HG02981 (cell line): Measurements from ENCODE around the gene RPS6KL1.

Experiments
- ATAC-seq: cut with Tn5 transposase; IDR thresholded peaks from one replicate; pipeline ENCODE4 v1.9.1; 2021; ENCODE audit warnings: mild to moderate bottlenecking, moderate library complexity; ENCODE audit not compliant: unreplicated experiment

Gene RPS6KL1

GRCh38 chr14:74890262-74890661, 32.8 kb downstream of the RPS6KL1 start:
- ATAC-seq = no peak

DNA sequence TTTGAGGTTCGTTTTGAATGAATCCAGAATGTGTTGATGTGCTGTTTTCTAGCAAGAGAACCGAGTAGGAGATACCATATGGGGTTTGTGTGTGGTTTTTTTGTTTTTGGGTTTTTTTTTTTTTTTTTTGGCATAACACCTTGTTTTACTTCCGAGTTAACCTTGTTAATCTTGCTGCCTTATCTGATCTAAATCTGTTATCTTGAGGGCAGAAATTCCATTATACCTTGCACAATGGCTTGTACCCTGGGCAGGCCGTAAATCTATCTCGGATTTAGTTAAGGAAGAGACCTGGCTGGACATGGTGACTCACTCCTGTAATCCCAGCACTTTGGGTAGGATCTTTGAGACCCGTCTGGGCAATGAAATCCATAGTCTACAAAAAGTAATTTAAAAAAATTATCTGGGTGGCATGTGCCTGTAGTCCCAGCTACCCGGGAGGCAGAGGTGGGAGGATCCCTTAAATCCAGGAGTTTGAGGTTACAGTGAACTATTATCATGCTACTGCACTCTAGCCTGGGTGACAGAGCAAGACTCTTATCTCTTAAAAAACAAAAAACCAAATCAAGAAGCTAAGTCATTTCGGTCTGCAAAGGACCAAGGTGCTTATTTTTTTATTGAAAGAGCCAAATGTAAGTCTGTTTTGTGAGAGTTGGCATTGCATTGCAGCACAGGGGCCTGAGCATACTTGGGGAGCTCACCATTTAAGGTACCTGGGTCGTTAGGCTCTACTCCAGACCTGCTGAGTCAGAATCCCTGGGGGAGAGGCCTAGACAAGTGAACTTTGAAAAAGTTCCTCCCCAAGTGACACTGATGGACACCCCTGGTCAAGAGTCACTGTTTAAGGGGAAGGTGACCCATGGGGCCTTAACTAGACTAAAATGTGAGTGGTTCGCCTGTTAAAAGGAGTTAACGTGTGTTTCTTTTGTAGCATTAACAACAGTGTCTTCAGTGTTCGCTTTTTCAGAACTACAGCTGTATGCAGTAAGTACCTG, 34.6 kb downstream of the RPS6KL1 start:
- no peak for ATAC-seq

DNA sequence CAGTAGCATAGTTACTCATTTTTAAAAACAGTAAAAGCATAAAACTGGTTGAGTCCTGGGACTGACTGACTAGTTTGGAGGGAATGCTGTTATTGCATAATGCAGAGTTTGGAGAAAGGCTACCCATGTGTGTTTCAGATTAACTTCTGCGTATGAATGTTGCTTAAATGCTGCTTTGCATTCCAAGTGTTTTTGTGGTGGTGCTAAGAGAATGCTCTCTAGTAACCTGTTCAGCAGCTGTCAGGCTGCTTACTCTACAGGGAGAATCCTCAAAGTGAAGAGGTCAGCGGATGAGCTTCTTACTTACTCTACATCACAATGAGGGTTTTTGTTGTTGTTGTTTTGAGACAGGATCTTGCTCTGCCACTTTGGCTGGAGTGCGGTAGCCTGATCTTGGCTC, 37.1 kb downstream of the RPS6KL1 start:
- no peak for ATAC-seq

DNA sequence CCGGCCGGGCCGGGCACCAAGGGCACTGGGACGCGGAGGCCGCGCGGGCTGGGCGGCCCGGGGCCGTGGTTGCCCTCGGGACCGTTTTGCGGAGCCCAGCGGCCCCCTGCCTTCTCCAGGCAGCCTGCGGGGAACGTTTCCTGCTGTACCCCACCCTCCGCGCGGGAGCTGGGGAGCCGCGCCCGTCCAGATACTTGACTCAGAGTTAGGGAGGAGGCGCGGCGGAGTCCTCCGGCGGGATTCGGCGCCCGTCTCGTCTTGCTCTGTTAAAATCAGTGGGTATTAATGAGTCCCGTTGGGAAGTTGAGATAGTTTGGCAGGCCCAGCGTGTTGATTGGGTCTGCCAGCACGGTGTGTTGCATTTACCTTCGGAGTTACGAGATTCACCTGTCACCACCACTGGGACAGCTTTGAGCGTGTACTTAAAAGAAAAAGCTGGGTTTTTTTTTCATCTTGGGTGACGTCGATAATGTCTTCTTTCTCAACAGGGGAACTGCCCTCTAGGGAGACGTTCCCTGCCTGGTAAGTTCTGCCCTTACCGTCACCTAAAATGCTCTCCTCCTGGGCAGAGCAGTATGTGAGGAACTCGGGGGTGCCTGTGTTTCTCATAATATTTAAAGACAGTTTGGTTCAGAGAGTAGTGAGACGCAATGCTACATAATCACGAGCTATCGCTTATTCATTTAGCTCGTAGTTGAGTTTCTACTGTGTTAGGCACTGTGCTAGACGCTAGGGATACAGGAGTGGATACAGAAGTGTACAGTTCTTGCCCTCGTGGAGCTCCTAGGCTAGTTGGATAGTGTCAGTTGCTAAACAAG, 40.7 kb downstream of the RPS6KL1 start:
- peak; percentile 39 for ATAC-seq

DNA sequence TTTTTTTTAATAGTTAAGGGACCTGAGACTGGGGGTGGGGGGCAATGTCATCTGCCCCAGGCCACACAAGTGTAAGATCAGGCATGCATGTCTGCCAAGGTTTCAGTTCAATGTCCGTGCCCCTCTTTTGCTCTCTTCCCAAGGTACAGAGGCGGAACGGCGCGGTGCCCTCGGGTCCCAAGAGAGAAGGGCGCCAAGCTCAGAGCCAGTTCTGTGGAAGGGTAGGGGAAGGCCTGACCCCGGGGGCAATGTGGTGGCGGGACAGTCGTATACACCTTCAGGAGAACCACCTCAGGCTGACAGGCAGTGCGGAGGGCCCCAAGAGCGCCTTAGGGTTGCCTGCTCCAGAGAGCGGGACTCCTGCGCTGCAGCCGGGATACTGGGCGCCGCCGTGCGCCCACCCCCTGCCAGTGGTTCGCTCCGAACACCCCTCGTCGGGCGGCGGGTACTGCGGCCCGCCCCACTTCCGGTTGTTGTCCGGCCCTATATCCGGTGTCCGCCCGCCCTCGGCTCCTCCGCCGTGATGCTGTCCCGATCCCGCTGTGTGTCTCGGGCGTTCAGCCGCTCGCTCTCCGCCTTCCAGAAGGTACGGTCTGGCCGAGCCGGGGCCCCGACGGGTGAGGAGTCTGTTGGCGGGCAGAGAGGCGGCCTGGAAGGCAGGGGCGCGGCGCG, 41.5 kb downstream of the RPS6KL1 start, which contains the start of gene DLST:
Gene DLST, plus strand, starts transcription at position 486 of the 672 bp plus-strand sequence. Its CDS starts 38 bp downstream, at position 524.
- peak; percentile 88 for ATAC-seq

DNA sequence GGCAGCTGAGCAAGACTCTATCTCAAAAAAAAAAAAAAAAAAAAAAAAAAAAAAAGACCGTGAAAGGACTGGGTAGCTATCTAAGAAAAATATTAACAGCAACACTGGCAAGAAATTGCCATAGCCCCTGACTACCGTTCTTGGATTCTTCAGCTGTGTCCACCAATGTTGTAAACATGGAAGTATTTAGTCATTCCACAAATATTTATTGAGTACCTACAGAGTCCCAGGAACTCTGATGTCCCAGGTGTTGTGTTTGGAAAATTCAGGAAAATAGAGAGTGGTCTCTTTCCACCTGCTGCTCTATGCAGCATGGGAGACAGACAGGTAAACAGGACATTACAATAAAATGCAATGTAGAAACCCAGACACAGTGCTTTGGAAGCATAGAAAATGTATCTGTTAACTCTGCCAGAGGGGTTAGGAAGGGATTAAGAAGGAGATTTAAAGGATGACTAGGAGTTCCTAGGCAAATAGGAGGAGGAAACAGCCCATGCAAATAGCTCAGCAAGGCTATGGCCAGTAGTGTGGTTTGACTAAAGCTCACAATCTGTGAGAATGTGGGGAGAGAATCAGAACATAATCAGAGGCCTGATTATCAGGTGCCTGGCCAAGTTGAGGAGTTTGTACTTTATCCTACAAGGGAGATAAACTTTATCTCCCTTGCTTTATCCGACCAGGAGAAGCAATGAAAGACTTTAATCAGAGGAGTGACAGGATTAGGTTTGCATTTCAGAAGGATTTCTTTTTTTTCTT, 43.5 kb downstream of the RPS6KL1 start:
- no peak for ATAC-seq

DNA sequence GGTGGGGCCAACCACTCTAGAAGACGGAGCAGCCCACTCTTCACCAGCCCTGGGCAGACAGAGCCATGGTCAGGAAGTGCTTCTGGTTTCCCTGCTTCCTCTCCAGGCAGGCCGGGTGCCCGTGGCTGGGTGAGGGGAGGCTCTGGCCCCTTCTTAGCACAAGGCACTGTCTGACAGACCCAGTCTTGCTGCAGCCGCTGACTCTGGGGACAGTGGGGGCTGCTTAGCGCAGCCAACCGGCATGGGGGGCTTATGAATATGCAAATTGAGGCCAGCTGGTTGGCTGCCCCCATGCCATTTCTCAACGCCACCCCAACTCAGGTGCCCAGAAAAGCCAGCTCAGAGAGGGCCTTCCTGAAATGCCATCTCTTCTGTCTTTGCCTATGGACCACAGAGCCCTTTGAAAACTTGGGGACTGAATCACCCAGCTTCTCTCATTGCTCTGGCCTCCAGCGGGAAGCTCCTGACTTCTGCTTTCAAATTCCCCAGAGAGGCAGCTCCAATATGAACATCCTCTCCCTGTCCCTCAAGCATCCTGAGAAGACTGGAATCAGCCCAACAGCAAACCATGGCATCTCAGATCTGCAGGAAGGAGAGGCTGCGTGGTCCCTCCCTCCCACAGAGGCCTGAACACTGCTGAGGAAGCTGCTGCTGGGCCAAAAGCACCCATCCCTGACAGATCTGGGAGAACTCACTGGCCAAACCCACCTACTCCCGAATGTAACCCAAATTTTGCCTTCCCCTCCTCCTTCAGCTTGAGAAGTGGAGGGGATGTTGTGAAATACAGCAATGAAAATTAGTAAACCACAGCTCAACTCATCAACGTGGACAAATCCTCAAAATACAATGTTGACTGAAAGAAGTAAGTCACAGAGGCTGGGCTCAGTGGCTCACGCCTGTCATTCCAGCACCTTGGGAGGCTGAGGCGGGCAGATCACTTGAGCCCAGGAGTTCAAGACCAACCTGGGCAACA, 46.8 kb downstream of the RPS6KL1 start, which contains the start of gene PROX2:
Gene PROX2, minus strand, starts transcription at position 205 of the 973 bp plus-strand sequence. CDS start 12,311 bp downstream, outside the sequence.
- no peak for ATAC-seq

DNA sequence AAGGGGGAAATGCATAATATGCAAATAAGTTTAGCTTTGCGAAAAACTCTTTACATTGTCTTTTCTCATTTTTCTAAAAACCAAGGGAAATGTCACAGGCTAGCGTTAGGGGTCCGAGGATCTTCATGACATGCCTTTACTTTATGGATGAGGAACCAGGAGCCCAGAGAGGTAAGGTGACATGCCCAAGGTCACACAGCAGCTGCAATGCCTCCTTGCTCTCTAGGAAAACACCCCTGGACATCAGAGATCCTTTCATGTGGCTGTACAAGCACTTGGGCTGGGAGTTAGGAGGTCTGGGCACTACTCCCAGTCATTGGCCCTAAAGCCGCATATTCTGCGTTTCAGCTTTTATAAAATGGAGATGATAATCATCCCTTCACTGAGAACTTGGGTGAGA, 47.9 kb downstream of the RPS6KL1 start:
- ATAC-seq = no peak

GRCh38 chr14:74871819-74872218, 51.2 kb downstream of the RPS6KL1 start:
- no peak for ATAC-seq

DNA sequence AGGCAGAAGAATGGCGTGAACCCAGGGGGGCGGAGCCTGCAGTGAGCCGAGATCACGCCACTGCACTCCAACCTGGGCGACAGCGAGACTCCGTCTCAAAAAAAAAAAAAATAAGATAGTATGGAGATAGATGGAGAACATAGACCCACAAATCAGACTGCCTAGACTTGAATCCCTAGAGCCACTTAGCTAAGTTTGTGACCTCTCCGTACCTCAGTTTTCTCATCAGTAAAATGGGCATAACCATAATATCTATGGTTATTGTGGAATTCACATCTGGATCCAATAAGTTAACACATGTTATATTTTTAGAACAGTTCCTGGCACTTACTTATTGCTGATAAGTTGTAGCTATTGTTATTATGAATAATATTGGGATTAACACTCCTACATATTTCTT, 54.3 kb downstream of the RPS6KL1 start:
- no peak for ATAC-seq

DNA sequence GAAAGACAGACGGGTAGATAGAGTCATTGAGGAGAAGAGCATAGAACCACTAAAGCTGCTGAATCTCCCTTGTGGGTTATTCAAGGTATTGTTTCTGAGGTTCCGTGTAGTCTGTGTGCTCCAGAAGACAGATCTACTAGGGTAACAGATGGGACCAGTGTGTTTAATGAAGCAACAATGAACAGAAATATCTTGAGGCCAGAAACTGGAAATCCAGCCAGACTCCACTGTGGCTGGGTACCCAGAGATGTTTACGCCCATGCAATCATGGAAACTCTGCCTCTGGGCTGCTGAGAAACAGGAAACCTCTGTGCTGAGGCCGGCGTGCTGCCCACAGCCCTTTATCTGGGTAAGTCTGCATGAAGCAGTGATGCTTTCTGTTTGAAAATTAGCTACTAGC, 55.4 kb downstream of the RPS6KL1 start:
- ATAC-seq = no peak

- ATAC-seq = no peak
Measured at GRCh38 chr14:74866708-74867389, 56.2 kb downstream of the RPS6KL1 start.

- ATAC-seq = no peak
Measured at GRCh38 chr14:74865156-74865555, 57.9 kb downstream of the RPS6KL1 start.

- ATAC-seq = no peak
Measured at GRCh38 chr14:74864198-74864597, 58.9 kb downstream of the RPS6KL1 start.

- no peak for ATAC-seq
Measured at GRCh38 chr14:74863274-74863673, 59.8 kb downstream of the RPS6KL1 start.

- ATAC-seq = no peak
Measured at GRCh38 chr14:74861734-74862090, 61.3 kb downstream of the RPS6KL1 start.

DNA sequence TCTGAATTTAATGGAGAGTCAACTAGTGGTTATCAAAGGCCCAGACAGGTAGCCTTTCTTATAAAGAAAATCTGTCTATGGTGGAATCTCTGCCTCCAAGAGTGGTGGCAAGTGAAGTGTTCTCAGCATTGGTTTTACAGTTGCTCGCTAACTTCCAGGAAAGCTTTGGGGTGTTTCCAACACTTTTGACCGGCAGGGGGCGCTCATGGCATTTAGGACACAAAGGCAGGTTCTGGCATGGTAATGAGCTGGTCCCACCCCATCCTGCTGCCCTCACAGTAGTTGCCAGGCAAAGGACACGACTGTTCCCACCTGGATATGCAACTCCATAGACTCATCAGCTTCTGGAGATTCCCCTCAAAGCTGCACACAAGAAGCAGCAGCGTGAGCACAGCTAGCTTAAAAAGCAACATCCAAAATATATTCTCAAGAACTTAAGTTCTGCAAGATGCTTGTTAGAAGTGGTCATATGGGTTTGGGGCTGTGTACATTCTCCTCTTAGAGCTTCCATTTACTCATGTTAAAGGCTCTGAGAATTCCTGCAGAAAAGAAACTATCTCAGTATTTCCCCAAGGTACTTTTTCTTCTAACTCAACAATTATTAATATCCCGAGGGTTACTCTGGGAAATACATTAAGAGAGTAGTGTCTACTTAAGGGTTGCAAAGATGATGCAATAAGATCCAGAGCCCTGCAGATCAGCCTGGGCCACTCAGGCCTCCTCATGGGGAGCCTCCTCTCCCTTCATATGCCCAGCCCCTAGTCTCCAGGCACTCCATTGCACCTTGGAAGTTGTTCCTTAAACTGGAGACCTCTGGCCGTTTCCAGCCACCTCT, 61.9 kb downstream of the RPS6KL1 start:
- no peak for ATAC-seq
